Loucy (cell line): ENCODE data around the gene CEP83.

Experiments
- EZH2phosphoT487 ChIP-seq: fragments of 200-600 bp; IDR thresholded peaks from 2 replicates; pipeline ENCODE4 v1.6.1; 2018; ENCODE audit warnings: antibody characterized with exemption, mild to moderate bottlenecking, moderate library complexity, borderline replicate concordance
- TF ChIP-seq, protein P1 (sequence below): fragments of 200-600 bp; sonication (generic); conservative IDR thresholded peaks from 2 replicates; pipeline ENCODE4 v1.5.1; 2014; ENCODE audit warnings: mild to moderate bottlenecking, antibody characterized with exemption, low read length

DNA sequence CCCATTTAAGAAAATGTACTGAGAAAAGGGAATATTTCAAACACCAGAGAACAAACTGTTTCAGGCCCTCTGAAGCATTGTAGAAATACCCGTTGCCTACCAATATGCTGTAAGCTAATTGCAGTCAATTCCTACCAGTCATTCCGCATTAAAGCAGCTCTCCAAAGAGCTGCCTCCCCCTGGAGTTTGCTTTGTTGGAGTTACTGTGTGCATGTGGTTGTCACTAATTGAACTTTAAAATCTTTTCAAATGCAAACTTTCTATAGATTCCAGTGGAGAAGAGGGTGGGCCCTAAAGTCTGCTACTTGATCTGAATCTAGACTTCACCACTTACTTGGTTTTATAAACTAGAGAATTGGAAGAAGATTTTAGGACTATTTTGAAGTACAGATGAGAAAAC is 198.5 kb downstream of the CEP83 start:
- TF ChIP-seq, protein P1, sequence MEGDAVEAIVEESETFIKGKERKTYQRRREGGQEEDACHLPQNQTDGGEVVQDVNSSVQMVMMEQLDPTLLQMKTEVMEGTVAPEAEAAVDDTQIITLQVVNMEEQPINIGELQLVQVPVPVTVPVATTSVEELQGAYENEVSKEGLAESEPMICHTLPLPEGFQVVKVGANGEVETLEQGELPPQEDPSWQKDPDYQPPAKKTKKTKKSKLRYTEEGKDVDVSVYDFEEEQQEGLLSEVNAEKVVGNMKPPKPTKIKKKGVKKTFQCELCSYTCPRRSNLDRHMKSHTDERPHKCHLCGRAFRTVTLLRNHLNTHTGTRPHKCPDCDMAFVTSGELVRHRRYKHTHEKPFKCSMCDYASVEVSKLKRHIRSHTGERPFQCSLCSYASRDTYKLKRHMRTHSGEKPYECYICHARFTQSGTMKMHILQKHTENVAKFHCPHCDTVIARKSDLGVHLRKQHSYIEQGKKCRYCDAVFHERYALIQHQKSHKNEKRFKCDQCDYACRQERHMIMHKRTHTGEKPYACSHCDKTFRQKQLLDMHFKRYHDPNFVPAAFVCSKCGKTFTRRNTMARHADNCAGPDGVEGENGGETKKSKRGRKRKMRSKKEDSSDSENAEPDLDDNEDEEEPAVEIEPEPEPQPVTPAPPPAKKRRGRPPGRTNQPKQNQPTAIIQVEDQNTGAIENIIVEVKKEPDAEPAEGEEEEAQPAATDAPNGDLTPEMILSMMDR: no peak
- TF ChIP-seq EZH2phosphoT487: no peak
